GM19455 (cell line): ENCODE data around the gene WDR53.
"Not testable (repeated sequence)": the region's sequence is repeated elsewhere in the genome, so short reads cannot be mapped to it uniquely, and the experiment has no call there.

Experiments
- ATAC-seq: cut with Tn5 transposase; IDR thresholded peaks from one replicate; pipeline ENCODE4 v1.9.1; 2021; ENCODE audit not compliant: unreplicated experiment

WDR53 gene

DNA sequence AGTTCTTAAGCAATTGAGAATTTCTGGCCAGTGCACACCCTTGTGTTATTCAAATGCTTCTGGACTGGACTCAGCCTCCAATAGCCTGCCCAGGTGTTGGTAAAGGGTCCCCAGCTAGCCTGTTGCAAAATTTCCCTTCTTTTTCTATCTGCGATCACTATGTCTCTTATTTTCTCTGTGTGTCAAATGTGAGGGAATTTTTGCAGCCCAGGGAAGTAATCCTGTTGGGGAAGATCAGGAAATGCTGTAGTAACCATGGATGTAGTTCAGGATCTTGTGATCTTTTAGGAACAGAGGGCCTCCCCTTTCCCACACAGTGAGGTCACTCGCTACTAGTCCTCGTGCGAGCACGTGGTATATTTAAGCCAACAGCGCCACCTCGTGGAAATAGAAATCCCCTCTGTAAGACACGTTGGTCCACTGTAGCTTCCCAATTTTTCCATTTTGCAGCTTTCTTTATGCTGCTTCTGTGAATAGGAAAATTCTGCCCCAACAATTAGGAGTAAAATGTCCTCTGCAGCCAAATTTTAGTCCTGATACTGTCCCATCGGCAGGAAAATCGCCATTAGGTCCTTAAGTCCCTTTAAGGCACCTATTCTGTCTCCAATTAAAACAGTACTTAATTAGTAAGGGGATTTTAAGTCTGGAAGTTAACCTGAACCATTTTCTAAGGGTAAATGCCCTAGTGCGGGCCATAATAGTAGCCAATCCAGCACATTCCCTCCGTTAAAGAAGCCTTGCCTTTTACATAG, 49.2 kb downstream of the WDR53 start:
- ATAC-seq = no peak

DNA sequence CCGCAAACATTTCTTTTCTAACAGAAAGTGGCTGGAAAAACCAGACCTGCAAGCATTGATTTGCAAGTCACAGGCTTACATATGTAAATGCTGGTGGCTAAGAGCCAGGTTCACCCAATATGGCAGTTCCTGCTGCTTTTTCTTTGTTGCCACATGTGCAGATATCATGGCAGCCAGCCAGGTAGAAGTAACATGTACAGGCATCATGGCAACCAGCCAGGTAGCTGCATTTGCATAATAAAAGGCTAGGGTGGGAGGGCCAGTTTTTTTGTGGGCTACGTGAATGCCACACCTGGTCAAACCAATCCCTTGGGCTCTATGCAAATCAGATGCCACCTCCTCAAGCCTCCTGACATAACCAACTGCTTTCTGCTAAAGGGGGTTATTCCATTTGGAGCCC, 50.4 kb downstream of the WDR53 start:
- ATAC-seq = no peak

DNA sequence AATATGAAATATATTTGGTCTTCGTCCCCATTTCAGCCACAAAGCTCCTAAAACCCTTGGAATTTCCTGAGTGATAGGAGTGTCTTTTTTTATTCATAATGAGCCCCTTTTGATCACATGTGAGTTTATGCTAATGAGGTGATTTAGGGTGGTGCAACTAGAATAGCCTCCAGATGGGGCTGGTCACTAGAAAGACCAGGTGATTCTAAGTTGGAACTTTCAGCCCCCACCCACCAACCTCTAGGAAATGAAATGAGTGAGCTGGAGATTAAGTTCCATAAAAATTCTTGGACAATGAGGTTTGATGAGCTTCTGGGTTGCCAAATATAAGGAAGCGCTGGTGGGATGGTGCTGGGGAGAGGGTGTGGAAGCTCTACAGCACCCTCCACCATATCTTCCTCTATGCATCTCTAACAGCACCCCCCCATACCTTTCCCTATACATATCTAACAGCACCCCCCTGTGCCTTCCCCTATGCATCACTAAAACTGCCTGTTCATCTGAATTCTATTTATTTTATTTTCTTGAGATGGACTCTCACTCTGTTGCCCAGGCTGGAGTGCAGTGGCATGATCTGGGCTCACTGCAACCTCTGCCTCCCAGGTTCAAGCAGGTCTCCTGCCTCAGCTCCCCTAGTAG, 51.1 kb downstream of the WDR53 start:
- ATAC-seq = no peak

DNA sequence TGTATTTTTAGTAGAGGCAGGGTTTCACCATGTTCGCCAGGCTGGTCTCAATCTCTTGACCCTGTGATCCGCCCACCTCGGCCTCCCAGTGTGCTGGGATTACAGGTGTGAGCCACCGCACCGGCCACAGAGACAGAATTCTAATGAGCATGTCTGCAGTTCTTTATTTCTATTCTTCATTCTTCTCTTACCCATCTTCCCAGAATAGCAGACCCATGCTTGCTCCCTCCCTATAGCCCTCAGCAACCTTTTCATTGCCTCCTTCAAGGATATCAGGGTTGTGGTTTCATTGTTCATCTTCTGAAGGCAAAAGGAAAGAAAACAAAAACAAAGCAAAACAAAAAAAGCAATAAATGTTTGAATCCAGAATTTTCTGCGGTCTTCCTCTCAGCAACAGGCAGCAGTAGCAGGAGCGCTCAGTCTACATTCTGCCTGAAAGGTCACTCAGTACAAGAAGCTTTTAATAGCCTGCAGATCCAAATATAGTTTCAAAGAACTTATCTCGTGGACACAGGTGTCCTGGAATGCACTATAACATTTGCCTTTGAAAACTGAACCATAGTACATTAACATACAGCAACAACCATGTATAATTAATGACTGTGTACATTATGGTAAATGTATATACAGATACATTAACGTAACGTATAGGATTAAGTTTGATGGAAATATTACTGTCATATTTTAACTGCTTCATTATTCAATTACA, 53.3 kb downstream of the WDR53 start, which contains the start of gene SMCO1:
SMCO1 (minus strand) TSS at position 434 of the 709 bp plus-strand sequence; CDS start at position 297, 137 bp downstream.
- no peak for ATAC-seq

DNA sequence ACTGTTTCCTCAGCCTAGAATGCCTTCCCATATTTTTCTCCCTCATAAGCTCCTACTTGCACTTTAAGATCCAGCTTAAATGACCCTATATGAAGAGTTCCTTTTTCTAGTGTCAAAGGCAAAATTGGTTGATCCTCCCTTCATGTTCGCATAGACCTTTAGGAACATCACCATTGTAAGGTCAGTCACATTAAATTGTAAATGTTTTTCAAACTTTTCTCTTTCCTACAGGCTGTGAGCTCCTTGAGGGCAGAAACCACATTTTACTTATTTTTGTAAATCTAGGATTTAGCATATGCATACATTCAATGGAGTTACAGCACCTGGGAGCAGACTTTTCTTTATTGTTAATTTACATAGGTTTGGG, 54.0 kb downstream of the WDR53 start:
- ATAC-seq = no peak

DNA sequence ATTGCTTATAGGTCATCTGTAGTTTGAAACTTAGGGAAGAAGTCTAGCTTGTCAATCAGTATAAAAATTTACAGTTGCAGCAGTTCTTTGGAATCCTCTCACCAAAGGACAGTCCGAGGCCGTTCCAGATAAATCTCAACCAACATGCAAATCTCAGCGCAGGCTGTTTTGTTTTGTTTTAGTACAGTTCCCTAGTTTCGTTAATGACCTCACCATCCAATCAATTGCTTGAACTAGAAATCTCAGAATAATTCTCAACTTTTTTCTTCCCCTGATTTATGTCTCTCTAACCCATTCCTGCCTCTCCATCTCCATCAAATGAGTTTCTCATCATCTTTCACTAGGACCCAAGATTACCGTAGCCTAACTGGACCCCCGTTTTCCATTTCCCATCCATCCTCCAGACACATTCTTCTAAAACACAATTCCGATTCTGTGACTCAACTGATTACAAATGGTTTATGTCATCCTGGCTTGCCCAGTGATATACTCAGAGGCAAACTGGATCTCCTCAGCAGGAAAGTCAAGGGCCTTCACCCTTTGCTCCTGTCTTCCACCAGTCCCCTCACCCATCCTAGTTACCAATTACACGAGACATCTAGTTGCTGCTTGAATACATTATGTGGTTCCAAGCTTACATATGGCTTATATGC, 54.5 kb downstream of the WDR53 start:
- no peak for ATAC-seq

DNA sequence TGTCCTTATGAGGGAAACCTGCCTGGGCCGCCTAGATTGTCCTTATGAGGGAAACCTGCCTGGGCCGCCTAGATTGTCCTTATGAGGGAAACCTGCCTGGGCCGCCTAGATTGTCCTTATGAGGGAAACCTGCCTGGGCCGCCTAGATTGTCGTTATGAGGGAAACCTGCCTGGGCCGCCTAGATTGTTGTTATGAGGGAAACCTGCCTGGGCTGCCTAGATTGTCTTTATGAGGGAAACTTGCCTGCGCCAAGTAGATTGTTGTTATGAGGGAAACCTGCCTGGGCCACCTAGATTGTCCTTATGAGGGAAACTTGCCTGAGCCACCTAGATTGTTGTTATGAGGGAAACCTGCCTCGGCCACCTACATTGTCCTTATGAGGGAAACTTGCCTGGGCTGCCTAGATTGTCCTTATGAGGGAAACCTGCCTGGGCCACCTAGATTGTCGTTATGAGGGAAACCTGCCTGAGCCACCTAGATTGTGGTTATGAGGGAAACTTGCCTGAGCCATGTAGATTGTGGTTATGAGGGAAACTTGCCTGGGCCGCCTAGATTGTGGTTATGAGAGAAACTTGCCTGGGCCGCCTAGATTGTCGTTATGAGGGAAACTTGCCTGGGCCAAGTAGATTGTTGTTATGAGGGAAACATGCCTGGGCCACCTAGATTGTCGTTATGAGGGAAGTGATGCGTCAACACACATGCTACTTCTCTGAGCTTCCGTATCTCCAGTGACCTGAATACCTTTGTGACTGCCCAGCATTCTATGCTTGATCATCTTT, 56.5 kb downstream of the WDR53 start:
- not testable (repeated sequence) for ATAC-seq

DNA sequence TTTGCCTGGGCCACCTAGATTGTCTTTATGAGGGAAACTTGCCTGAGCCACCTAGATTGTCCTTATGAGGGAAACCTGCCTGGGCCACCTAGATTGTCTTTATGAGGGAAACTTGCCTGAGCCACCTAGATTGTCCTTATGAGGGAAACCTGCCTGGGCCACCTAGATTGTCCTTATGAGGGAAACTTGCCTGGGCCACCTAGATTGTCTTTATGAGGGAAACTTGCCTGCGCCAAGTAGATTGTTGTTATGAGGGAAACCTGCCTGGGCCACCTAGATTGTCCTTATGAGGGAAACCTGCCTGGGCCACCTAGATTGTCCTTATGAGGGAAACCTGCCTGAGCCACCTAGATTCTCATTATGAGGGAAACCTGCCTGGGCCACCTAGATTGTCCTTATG, 57.2 kb downstream of the WDR53 start:
- ATAC-seq = not testable (repeated sequence)

DNA sequence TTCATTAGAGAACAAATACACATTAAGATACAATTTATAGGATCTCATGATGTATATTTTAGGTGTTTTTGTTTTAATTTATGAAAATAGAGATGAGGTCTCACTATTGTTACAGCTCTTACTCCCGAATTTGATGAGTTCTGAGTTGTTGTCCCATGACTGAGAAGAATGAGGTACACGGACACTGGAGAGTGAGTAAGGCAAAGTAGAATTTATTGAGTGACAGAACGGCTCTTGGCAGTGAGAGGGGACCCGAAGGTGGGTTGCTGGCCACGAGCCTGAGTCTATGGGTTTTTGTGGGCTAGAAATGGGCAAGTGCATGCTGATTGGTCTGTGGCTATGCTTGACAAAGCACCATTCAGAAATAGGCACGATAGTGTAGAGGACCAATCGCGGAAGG, 61.7 kb downstream of the WDR53 start:
- ATAC-seq = no peak

DNA sequence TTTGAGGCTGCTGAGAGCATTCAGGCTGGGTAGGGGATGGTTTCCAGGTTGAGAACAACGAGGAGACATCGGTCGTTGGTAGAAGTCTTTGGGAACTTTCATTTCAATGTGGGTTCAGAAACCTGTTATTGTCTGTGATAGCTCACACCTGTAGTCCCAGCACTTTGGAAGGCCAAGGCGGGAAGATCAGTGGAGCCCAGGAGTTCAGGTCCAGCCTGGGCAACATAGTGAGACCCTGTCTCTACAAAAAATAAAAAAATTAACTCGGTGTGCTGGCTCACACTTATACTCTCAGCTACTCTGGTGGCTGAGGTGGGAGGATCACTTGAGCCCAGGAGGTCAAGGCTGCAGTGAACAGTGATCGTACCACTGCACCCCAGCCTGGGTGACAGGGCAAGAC, 63.8 kb downstream of the WDR53 start:
- no peak for ATAC-seq
